NCI-H2227 treated with DMSO at 0.1 percent for 48 hours (cell line): ENCODE measurements around the gene TMEM234.

Experiments used
- DNase-seq: peaks from one replicate; lab custom pipeline; 2025; lab: John Stamatoyannopoulos, UW

Gene TMEM234

GRCh38 chr1:32172621-32173245 is 49.4 kb downstream of the TMEM234 start:
- no peak for DNase-seq

DNA sequence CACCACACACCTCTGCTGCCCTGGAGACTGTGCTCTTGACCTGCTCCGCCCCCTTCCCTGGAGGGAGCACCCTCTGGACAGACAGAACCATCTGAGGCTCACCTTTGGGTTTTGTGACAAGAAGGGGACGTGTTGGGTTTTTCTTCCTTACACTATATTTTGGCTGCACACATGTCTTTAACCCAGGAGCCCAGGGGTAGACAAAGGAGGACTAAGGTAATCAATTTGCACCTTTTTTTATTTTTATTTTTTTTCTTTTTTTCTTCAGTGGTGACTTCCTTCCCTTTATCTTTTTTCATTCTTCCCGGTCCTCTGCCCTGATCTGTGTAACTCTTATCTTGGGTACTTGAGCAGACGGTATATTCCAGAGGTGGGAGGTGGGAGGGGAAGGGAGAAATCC is 51.2 kb downstream of the TMEM234 start:
- DNase-seq: no peak
